Large intestine (tissue), 3 donors: Measurements from ENCODE around the gene LCLAT1. TPM values are rescaled to one million over a fixed set of nuclear protein-coding genes. Genes with fewer than 3 reads are reported as not detected.

Experiments used
- DNase-seq, 2 donors: peaks; one replicate each; pipeline versions ENCODE4 v3.0.0 to v3.0.0-alpha.2; 2013
- H3K27ac ChIP-seq: one replicate; pipeline ENCODE4 v1.5.1; 2013; ENCODE audit warnings: low read length
- H3K27me3 ChIP-seq: 2 replicates; pipeline ENCODE4 v1.6.1; 2013; ENCODE audit warnings: low read length; ENCODE audit not compliant: control insufficient read depth, insufficient read depth
- H3K36me3 ChIP-seq: 2 replicates; pipeline ENCODE4 v1.6.1; 2013; ENCODE audit warnings: low read length; ENCODE audit not compliant: control insufficient read depth, insufficient read depth
- H3K4me1 ChIP-seq: one replicate; pipeline ENCODE4 v1.6.1; 2013; ENCODE audit warnings: low read length; ENCODE audit not compliant: control insufficient read depth, insufficient read depth
- H3K4me3 ChIP-seq: one replicate; pipeline ENCODE4 v1.5.1; 2013; ENCODE audit warnings: low read length
- H3K9me3 ChIP-seq: one replicate; pipeline ENCODE4 v1.6.1; 2013; ENCODE audit warnings: mild to moderate bottlenecking, low read depth, low read length, moderate library complexity; ENCODE audit not compliant: control insufficient read depth
- WGBS: methylation state at CpG from one replicate; pipeline ENCODE4 v1.1.5; 2013; ENCODE audit warnings: low lambda C conversion rate; ENCODE audit not compliant: insufficient coverage; 5-methylcytosine and 5-hydroxymethylcytosine counted together
- polyA plus RNA-seq: library from polyadenylated mRNA; unstranded; fragments of 120-200 nt; gene quantifications from one replicate; pipeline ENCODE4 v1.2.1, GENCODE V29; 2013

Gene LCLAT1
- polyA plus RNA-seq, 1 donor, result 16.7 TPM

DNA sequence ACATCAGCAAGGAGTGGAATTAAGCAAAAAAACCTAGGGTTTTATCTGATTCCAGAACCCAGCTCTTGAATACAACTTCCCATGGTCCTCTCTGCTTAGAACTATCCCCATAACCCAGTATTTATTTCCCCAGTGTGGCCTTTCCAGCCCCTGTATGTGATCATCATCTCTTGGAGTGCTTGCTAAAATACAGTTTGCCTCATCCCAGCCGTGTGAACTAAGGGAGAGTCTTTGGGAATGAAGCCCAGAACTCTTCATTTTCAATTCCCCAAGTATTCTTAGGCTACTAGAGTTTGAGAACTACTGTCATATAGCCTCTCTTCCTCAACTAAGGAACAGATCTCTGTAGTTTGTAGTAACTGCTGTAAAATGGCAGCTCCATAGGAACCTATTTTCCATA, 173.1 kb downstream of the LCLAT1 start:
- no peaks in the 10 kb centered on the region for H3K4me1 ChIP-seq
- H3K4me3 ChIP-seq, result no peak overlapping the region
- no CpG with 5 or more reads among the region's 1 CpG for WGBS
- no peak overlapping the region for H3K27ac ChIP-seq
- H3K36me3 ChIP-seq, result peaks cover 14% of the 10 kb centered on the region
- no peak for DNase-seq
- H3K27me3 ChIP-seq, result no peaks in the 10 kb centered on the region
- H3K9me3 ChIP-seq, result peaks cover 6% of the 10 kb centered on the region

DNA sequence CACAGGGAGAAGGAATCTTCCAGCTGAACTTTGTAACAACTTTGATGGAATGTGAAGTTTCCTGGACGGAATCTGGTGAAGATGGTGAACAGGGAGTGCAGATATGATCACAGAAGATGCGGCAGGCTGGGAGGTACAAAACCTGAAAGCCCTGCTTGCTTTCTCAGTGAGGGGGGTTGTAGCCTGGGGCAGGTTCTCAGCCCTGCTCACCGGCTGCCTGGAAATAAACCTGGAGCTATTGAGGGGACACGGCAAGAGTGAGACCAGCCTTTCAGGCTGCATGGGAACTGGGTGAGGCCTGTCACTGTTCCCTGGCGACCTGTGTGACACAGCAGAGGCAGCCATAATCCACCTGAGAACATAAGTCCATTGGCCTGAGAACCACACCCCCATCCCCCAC, 174.8 kb downstream of the LCLAT1 start:
- H3K36me3 ChIP-seq, result peaks cover 14% of the 10 kb centered on the region
- no peak for DNase-seq
- no peaks in the 10 kb centered on the region for H3K4me1 ChIP-seq
- no peak overlapping the region for H3K4me3 ChIP-seq
- H3K27me3 ChIP-seq, result no peaks in the 10 kb centered on the region
- WGBS, result no CpG with 5 or more reads among the region's 5 CpGs
- H3K27ac ChIP-seq, result no peak overlapping the region
- peaks cover 6% of the 10 kb centered on the region for H3K9me3 ChIP-seq

DNA sequence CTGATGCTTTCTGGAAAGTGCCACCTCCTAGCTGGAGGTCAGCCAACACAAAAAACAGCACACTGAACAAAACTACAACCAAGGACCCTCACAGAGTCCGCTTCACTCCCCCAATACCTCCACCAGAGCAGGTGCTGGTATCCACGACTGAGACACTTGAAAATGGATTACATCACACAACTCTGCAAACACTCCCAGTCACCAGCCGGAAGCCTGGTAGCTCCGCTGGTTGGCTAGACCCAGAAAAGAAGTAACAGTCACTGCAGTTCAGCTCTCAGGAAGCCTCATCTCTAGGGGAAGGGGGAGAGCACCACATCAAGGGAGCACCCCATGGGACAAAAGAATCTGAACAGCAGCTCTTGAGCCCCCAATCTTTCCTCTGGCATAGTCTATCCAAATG, 175.4 kb downstream of the LCLAT1 start:
- Histone ChIP-seq H3K36me3 (peaks cover 14% of the 10 kb centered on the region), H3K9me3 (peaks cover 6% of the 10 kb centered on the region), H3K27ac (no peak overlapping the region), H3K4me1 (no peaks in the 10 kb centered on the region), H3K27me3 (no peaks in the 10 kb centered on the region), H3K4me3 (no peak overlapping the region)
- DNase-seq, result no peak
- WGBS, result no CpG with 5 or more reads among the region's 4 CpGs

DNA sequence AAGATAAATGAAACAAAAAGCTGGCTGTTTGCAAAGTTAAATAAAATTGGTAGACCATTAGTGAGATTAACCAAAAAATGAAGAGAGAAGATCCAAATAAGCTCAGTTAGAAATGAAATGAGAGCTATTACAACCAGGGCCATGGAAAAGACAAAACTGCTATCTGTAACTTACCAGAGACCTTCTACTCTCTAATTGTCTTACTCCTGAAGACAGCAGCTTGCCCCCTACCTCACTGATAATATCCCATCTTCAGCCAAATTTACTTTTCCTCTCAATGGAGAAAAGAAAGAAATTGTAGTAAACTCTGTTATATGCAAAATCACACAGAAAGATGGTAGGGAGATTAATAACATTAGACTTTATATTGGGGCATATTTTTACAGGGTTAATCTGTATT, 178.2 kb downstream of the LCLAT1 start:
- no peak for DNase-seq
- H3K27me3 ChIP-seq, result no peaks in the 10 kb centered on the region
- no peaks in the 10 kb centered on the region for H3K4me1 ChIP-seq
- H3K36me3 ChIP-seq, result peaks cover 14% of the 10 kb centered on the region
- H3K9me3 ChIP-seq, result peaks cover 6% of the 10 kb centered on the region
- no peak overlapping the region for H3K4me3 ChIP-seq
- H3K27ac ChIP-seq, result no peak overlapping the region

DNA sequence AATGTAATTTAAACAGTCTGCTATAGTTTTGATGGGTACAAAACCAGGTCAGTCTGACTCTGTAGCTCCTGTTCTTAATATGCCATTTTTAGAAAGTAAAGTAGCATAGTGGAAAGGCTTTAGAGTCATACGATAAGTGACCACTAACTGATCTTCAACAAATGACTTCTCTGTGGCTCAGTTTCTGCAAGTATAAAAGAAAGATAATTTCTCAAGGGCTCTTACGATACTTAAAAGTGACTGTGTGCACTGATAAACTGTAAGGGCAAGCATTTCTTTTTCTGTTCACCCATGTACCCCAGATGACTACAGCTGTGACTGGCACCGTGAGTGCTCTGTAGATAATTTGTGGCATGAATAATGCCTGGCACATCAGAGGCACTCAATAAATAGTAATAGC, 178.7 kb downstream of the LCLAT1 start:
- Histone ChIP-seq H3K36me3 (peaks cover 14% of the 10 kb centered on the region), H3K27me3 (no peaks in the 10 kb centered on the region), H3K4me1 (no peaks in the 10 kb centered on the region), H3K4me3 (no peak overlapping the region), H3K27ac (no peak overlapping the region), H3K9me3 (peaks cover 6% of the 10 kb centered on the region)
- DNase-seq, result no peak
- 100% methylated on average over 2 of the region's 3 CpGs for WGBS

DNA sequence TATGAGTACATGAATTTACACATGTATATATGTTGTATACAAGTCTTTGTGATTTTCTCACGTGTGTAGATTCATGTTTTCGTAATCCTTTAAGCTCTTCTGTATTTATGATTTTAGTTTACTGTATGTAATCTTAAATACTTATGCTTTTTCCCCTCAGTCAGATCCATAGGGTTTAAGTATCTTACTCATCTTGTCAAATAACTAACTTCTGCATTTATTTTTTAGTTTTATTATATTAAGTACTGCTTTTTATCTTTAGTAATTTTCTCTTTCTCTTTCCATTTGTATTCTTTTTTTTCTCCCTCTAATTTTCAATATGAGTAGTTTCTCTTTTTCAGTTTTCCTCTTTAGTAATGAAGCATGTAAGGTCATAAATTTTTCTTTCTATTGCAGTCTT, 179.4 kb downstream of the LCLAT1 start:
- Histone ChIP-seq H3K36me3 (peaks cover 11% of the 10 kb centered on the region), H3K27me3 (no peaks in the 10 kb centered on the region), H3K27ac (no peak overlapping the region), H3K9me3 (peaks cover 6% of the 10 kb centered on the region), H3K4me1 (no peaks in the 10 kb centered on the region), H3K4me3 (no peak overlapping the region)
- no peak for DNase-seq
- no CpG with 5 or more reads among the region's 2 CpGs for WGBS

DNA sequence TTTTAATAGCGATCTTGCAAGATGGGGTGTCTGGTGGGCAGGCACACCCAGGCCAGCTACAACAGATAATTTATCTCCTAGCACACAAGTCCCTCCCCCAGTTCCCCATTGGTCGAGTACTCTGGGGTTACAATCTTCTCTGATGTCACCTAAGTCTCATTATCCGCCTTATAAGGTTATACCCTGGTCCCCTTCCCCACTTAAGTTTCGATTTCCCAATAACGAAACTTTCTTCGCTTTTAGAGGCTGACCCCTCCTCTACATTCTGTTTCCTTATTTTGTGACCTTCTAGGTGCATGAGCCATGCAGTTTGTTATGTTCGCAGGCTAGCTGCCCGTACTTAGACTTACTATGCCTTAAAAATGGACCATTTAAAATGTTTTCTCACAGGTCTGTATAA, 180.1 kb downstream of the LCLAT1 start:
- no peak overlapping the region for H3K4me3 ChIP-seq
- 100% methylated on average over 2 of the region's 8 CpGs for WGBS
- H3K4me1 ChIP-seq, result no peaks in the 10 kb centered on the region
- no peaks in the 10 kb centered on the region for H3K27me3 ChIP-seq
- H3K9me3 ChIP-seq, result peaks cover 6% of the 10 kb centered on the region
- peaks cover 4% of the 10 kb centered on the region for H3K36me3 ChIP-seq
- no peak overlapping the region for H3K27ac ChIP-seq
- no peak for DNase-seq

DNA sequence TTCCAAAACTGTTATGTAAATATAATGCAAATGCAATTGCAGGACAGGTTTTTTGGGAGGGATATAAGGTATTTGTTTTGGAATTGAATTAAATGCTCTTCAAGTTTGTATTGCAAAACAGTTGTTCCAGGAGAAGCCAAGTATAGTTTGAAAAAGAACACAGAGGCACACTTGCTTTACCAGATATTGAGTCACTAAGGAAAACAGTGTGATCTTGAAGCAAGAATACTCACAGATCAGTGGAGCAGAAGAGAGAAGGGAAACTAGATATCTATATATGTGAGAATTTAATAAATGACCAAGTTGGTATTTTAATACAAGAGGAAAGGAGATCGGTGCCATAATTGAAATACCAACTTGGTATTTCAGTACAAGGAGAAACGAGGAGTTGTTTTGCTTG, 181.3 kb downstream of the LCLAT1 start:
- Histone ChIP-seq H3K27ac (no peak overlapping the region), H3K4me3 (no peak overlapping the region), H3K4me1 (no peaks in the 10 kb centered on the region), H3K9me3 (peaks cover under 1% of the 10 kb centered on the region), H3K27me3 (no peaks in the 10 kb centered on the region), H3K36me3 (no peaks in the 10 kb centered on the region)
- DNase-seq, result no peak
- 88% methylated on average over 2 of the region's 2 CpGs for WGBS

DNA sequence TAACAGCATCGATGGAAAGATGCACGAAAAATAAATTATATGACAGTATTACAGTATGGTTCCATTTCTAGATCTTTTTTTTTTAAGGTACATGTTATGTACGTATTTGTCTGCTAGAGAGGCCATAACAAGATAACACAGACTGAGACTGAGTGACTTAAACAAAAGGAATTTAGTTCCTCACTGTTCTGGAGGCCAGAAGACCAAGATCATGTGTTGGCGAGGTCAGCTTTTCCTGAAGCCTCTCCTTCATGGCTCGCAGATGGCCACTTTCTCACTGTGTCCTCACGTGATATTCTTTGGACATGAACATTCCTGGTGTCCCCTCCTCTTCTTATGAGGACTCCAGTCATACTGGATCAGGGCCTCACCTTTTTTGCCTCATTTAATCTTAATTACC, 182.8 kb downstream of the LCLAT1 start:
- H3K27ac ChIP-seq, result no peak overlapping the region
- no peaks in the 10 kb centered on the region for H3K9me3 ChIP-seq
- no peaks in the 10 kb centered on the region for H3K27me3 ChIP-seq
- WGBS, result 93% methylated on average over 3 of the region's 6 CpGs
- no peak for DNase-seq
- no peaks in the 10 kb centered on the region for H3K36me3 ChIP-seq
- no peak overlapping the region for H3K4me3 ChIP-seq
- H3K4me1 ChIP-seq, result no peaks in the 10 kb centered on the region

DNA sequence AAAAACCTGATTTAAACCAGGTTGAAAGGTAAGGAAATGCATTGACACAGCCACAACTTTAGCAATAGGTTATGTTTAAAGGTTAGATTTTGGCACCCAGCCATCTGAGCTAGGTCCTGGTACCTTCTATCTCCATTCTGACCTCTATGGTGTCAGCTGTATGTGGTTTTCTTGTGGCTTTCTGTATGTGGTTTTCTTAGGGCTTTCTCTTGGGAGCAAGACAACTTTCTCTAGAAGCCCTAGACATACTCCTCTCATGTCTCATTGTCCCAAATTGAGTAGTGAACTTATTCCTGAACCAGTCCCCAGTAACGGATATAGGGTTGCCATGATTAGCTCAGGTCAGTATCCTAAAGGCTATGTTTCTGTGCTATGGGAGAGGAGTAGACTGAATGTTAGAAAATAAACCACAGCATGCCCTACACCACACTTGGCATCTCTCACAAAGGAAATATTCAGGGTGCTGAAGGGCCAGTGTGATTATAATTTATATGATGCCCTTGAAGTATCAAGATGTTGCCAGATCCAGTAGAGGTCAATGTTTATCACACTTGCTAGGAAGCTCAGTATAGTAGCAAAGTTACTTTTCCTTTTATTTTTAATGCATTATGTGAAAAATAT, 184.1 kb downstream of the LCLAT1 start:
- Histone ChIP-seq H3K36me3 (no peaks in the 10 kb centered on the region), H3K27me3 (no peaks in the 10 kb centered on the region), H3K4me3 (no peak overlapping the region), H3K4me1 (no peaks in the 10 kb centered on the region), H3K27ac (no peak overlapping the region), H3K9me3 (no peaks in the 10 kb centered on the region)
- DNase-seq, result no peak
- WGBS, result 14% methylated on average over 1 of the region's 1 CpG

DNA sequence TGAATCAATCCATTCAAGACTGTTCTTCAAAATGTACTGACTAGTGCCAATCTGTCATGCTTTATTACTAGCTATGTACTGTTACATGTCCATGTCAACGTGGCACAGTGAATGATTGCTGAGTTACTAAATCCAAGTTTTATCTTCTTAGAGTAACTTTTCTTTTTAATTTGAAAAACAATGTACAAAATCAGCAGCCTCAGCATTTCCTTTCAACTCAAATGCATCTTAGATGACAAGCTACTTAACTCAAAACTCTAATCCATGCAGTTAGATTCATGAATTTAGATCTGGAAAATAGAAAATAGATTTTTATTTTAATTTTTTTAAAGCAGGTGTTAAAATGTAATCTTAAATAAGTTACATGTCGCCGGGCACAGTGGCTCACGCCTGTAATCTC, 186.0 kb downstream of the LCLAT1 start:
- Histone ChIP-seq H3K4me1 (no peaks in the 10 kb centered on the region), H3K9me3 (no peaks in the 10 kb centered on the region), H3K36me3 (no peaks in the 10 kb centered on the region), H3K27ac (no peak overlapping the region), H3K4me3 (no peak overlapping the region), H3K27me3 (no peaks in the 10 kb centered on the region)
- whole genome bisulfite sequencing, result 86% methylated on average over 1 of the region's 4 CpGs
- no peak for DNase-seq
